Measurements from ENCODE around the gene G6PD. TPM values are rescaled to one million over a fixed set of nuclear protein-coding genes. Genes with fewer than 3 reads are reported as not detected.
"Not testable (repeated sequence)": the region's sequence is repeated elsewhere in the genome, so short reads cannot be mapped to it uniquely, and the experiment has no call there.

Gene G6PD
- 100 to 1,000 TPM; 108 to 116 TPM for total RNA-seq
- 10.7 TPM for polyA plus RNA-seq

DNA sequence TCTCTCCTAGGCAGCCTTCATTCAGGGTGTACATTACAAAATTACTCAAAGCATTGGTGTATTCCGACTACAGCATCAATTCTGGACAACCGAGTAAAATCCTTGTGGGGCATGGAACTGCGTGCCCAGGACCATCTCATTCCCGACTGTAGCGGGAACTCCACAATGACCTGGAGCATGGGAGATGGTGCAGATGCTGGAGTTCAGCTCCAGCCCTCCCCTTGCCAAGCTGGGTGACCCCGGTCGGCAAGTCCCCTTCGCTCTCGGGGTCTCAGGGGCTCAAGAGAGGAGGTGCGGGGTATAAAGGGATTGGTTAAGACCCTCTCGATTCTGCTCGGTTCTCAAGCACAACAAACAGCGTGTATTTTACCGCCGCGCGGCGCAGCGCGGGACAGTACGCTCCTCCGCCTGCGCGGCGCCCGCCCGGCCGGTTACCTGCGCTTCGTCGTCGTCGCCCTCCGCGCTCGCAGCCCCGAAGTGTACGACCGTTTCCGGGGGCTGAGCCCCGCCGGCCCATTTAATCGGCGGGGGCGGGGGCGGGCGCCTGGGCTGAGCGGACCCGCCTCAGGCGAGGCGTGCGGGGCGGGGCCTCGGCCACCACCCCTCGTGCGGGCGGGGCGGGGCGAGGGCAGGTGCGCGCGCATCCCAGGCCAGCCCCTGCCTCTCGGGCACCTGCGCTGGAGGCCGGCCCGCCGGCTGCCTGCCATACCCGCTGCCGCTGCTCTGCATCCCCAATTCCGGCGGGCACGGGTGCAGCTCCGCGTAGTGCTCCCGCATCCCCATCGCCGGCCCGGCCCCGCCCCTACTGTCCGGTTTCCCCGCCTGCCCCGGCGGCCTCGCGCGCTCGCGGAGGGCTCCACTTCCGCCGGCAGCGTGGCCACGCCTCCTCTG is at the start of gene G6PD:
G6PD (minus strand) TSS at position 493 of the 891 bp plus-strand sequence. CDS start 691 bp downstream, outside the sequence.
- CTCF ChIA-PET: interaction anchor here (1.1 to 1.4 kb wide), 2 partner anchors 202 to 576 kb away, joined by 3 read pairs; partner anchors contain the start of gene HCFC1
- H3K9me3 ChIP-seq (ENCODE audit: low read length): no peaks in the 10 kb centered on the region
- H3K9me3 Mint-ChIP-seq: no peaks in the 10 kb centered on the region

DNA sequence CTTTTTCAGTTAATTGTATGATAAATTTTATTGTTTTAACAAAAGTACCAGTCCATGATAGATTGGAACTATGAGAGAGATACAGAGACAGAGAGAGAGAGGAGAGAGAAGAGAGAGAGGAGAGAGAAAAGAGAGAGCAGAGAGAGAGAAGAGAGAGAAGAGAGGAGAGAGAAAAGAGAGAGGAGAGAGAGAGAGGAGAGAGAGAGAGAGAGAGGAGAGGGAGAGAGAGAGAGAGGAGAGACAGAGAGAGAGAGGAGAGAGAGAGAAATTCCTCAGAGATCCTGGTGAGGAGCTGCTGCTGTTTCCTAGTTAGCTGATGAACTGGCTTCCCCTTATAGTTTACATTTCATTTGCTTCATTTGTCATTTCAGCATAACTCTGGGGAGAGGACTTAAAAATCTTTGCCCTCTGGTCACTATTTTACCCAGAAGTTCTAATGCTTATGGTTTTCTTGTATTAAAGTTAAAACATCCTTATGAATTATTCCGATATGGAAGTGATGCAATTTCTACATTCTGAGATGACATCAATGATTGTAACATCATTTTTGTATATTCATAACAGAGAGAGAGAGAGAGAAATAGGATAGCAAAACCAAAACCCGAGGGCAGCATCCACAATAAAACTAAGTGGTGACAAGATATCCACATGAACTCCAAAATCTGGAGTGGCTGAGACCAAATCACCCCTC is 49.1 kb upstream of the G6PD start:
- Mint-ChIP-seq H3K36me3 (no peaks in the 10 kb centered on the region), H3K4me1 (peaks cover 8 to 13% (median 10%) of the 10 kb centered on the region in 3 donors)

More for the DNA sequence above, at the start of gene G6PD:
- no peaks in the 10 kb centered on the region for H3K36me3 ChIP-seq (ENCODE audit: insufficient read depth, low read length)
- Mint-ChIP-seq H3K4me1 (peaks cover 39 to 59% (median 54%) of the 10 kb centered on the region in 3 donors), H3K36me3 (peaks cover 0 to 31% (median 3%) of the 10 kb centered on the region in 3 donors), H3K27ac (peak within 1 kb of the TSS; percentile 91 to 97 (median 94)), H3K4me3 (peak within 1 kb of the TSS; percentile 85 to 95 (median 87)), H3K27me3 (peaks cover 0 to under 1% of the 10 kb centered on the region in 2 donors)
- H3K4me1 ChIP-seq (ENCODE audit: insufficient read depth, low read length): peaks cover 59% of the 10 kb centered on the region
- H3K4me3 ChIP-seq (ENCODE audit: low read length): peak within 1 kb of the TSS; percentile 93
- H3K27ac ChIP-seq (ENCODE audit: low read depth, low read length): peak within 1 kb of the TSS; percentile 88
- no peaks in the 10 kb centered on the region for H3K27me3 ChIP-seq (ENCODE audit: insufficient read depth, low read length, poor library complexity, severe bottlenecking)
- peak in 4 of 5 donors; percentile 76 to 87 (median 82) for DNase-seq
- POLR2A ChIA-PET: interaction anchor here (0.6 kb wide), 1 partner anchor 196 kb away, joined by 4 read pairs; no protein-coding TSS in a partner anchor

DNA sequence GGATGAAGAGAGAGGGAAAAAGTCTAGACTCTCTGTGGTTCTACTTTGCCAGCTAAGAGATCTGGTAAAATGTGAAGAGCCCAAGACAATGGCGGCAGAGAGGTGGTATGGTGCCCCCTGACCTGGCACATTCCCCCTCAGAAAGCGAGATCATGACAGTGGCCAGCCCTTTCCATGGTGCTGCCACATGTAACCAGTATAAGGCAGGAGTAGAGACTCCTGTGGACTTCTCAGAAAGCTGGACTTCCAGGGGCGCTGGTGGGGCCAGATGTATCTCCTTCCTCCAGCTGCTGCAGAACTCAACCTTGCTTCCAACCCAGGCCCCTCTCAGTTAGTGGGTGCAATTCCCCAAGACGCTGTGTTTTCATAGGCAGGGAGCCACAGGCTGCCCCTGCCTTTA is 47.8 kb upstream of the G6PD start:
- no peak overlapping the region for H3K4me3 ChIP-seq (ENCODE audit: low read length)
- H3K4me1 Mint-ChIP-seq: peaks cover 8 to 10% (median 9%) of the 10 kb centered on the region in 3 donors
- H3K27me3 Mint-ChIP-seq: peaks cover 0 to 9% of the 10 kb centered on the region in 2 donors
- H3K9me3 ChIP-seq (ENCODE audit: low read length): no peaks in the 10 kb centered on the region
- H3K4me1 ChIP-seq (ENCODE audit: insufficient read depth, low read length): no peaks in the 10 kb centered on the region
- H3K27ac Mint-ChIP-seq: peak overlapping the region in 1 of 8 donors; percentile 75
- peaks cover 0 to 10% (median 3%) of the 10 kb centered on the region in 5 donors for H3K9me3 Mint-ChIP-seq
- no peaks in the 10 kb centered on the region for H3K36me3 Mint-ChIP-seq
- ChIA-PET CTCF (no interaction called here), POLR2A (no interaction called here)
- no peak overlapping the region for H3K27ac ChIP-seq (ENCODE audit: low read depth, low read length)
- no peaks in the 10 kb centered on the region for H3K36me3 ChIP-seq (ENCODE audit: insufficient read depth, low read length)
- H3K4me3 Mint-ChIP-seq: no peak overlapping the region
- no peak for DNase-seq
- H3K27me3 ChIP-seq (ENCODE audit: insufficient read depth, low read length, poor library complexity, severe bottlenecking): no peaks in the 10 kb centered on the region

More for the DNA sequence above, 49.1 kb upstream of the G6PD start:
- Mint-ChIP-seq H3K9me3 (peaks cover 0 to 10% (median 3%) of the 10 kb centered on the region in 5 donors), H3K27ac (no peak overlapping the region), H3K4me3 (no peak overlapping the region), H3K27me3 (peaks cover 0 to 9% of the 10 kb centered on the region in 2 donors)
- Histone ChIP-seq H3K4me3 (ENCODE audit: low read length) (no peak overlapping the region), H3K27ac (ENCODE audit: low read depth, low read length) (no peak overlapping the region), H3K36me3 (ENCODE audit: insufficient read depth, low read length) (no peaks in the 10 kb centered on the region), H3K4me1 (ENCODE audit: insufficient read depth, low read length) (no peaks in the 10 kb centered on the region), H3K9me3 (ENCODE audit: low read length) (no peaks in the 10 kb centered on the region), H3K27me3 (ENCODE audit: insufficient read depth, low read length, poor library complexity, severe bottlenecking) (no peaks in the 10 kb centered on the region)
- DNase-seq: no peak
- ChIA-PET CTCF (no interaction called here), POLR2A (no interaction called here)

DNA sequence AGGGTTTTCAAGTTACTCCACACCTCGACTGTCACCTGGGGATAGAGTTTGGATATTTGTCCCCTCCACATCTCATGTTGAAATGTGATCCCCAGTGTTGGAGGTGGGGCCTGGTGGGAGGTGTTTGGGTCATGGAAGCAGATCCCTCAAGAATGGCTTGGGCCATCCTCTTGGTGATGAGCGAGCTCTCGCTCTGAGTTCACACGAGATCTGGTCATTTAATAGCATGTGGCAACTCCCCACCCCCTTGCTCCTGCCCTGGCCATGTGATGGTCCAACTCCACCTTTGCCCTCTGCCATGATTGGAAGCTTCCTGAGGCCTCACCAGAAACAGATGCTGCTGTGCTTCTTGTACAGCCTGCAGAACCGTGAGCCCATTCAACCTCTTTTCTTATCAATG is 46.6 kb upstream of the G6PD start:
- H3K4me3 Mint-ChIP-seq: no peak overlapping the region
- no peaks in the 10 kb centered on the region for H3K36me3 Mint-ChIP-seq
- H3K4me1 Mint-ChIP-seq: peaks cover 8 to 10% (median 9%) of the 10 kb centered on the region in 3 donors
- Histone ChIP-seq H3K4me3 (ENCODE audit: low read length) (no peak overlapping the region), H3K27ac (ENCODE audit: low read depth, low read length) (no peak overlapping the region), H3K9me3 (ENCODE audit: low read length) (no peaks in the 10 kb centered on the region), H3K4me1 (ENCODE audit: insufficient read depth, low read length) (no peaks in the 10 kb centered on the region), H3K27me3 (ENCODE audit: insufficient read depth, low read length, poor library complexity, severe bottlenecking) (no peaks in the 10 kb centered on the region), H3K36me3 (ENCODE audit: insufficient read depth, low read length) (no peaks in the 10 kb centered on the region)
- DNase-seq: no peak
- H3K27ac Mint-ChIP-seq: no peak overlapping the region
- POLR2A ChIA-PET: no interaction called here
- H3K27me3 Mint-ChIP-seq: peaks cover 0 to 9% of the 10 kb centered on the region in 2 donors
- CTCF ChIA-PET: no interaction called here
- H3K9me3 Mint-ChIP-seq: peaks cover 0 to 10% (median 3%) of the 10 kb centered on the region in 5 donors

DNA sequence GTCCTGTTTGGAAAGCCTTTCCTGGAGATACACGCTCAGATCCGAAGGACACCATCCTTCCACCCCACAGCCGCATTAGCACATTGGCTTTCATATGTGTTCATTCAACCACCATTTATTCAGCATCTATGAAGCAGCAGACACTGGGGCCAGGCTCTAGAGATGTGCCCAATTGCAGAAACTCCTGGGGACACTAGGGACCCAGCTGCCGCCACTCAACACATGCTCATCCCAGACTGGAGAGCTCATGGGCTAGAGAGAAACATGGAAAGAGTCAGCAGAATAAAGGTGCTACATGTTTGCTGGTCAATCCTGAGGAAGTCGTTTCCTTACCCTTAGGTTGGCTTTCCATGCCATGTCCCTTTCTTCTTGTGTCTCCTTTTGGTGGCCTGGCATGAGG is 45.9 kb upstream of the G6PD start:
- Histone ChIP-seq H3K9me3 (ENCODE audit: low read length) (no peaks in the 10 kb centered on the region), H3K27ac (ENCODE audit: low read depth, low read length) (no peak overlapping the region), H3K4me1 (ENCODE audit: insufficient read depth, low read length) (no peaks in the 10 kb centered on the region), H3K4me3 (ENCODE audit: low read length) (no peak overlapping the region), H3K36me3 (ENCODE audit: insufficient read depth, low read length) (no peaks in the 10 kb centered on the region), H3K27me3 (ENCODE audit: insufficient read depth, low read length, poor library complexity, severe bottlenecking) (no peaks in the 10 kb centered on the region)
- H3K27me3 Mint-ChIP-seq: peaks cover 0 to 9% of the 10 kb centered on the region in 2 donors
- DNase-seq: no peak
- ChIA-PET CTCF (no interaction called here), POLR2A (no interaction called here)
- peaks cover 8 to 10% (median 9%) of the 10 kb centered on the region in 3 donors for H3K4me1 Mint-ChIP-seq
- H3K27ac Mint-ChIP-seq: peak overlapping the region in 1 of 8 donors; percentile 64
- H3K4me3 Mint-ChIP-seq: no peak overlapping the region
- no peaks in the 10 kb centered on the region for H3K36me3 Mint-ChIP-seq
- peaks cover 0 to 10% (median 3%) of the 10 kb centered on the region in 5 donors for H3K9me3 Mint-ChIP-seq

DNA sequence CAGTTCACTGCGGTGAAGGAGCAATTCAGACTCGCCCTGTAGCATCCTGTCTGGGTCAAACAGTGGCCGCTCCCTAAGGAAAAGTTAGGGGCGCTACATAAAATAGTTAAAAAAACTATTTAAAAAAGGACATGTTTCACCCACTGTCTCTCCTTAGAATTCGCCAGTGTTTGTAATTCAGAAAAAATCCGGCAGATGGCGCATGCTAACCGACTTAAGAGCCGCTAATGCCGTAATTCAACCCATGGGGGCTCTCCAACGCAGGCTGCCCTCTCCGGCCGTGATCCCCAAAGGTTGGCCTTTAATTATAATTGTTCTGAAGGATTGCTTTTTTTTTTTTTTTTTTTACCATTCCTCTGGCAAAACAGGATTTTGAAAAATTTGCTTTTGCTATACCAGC is 43.8 kb upstream of the G6PD start:
- CTCF ChIA-PET; H3K4me1 Mint-ChIP-seq; H3K27ac Mint-ChIP-seq; H3K4me3 ChIP-seq (ENCODE audit: low read length); H3K36me3 Mint-ChIP-seq; H3K27me3 ChIP-seq (ENCODE audit: insufficient read depth, low read length, poor library complexity, severe bottlenecking); POLR2A ChIA-PET; H3K27ac ChIP-seq (ENCODE audit: low read depth, low read length); H3K9me3 Mint-ChIP-seq; H3K36me3 ChIP-seq (ENCODE audit: insufficient read depth, low read length); H3K4me3 Mint-ChIP-seq; H3K27me3 Mint-ChIP-seq; DNase-seq; H3K4me1 ChIP-seq (ENCODE audit: insufficient read depth, low read length); H3K9me3 ChIP-seq (ENCODE audit: low read length): not testable (repeated sequence)

GRCh38 chrX:154584585-154585183 is 38.0 kb upstream of the G6PD start, which contains the start of gene CTAG1A:
Gene CTAG1A (plus strand): TSS chrX:154585133. CDS start chrX:154585207, 74 bp downstream.
- H3K9me3 Mint-ChIP-seq; H3K4me1 ChIP-seq (ENCODE audit: insufficient read depth, low read length); H3K9me3 ChIP-seq (ENCODE audit: low read length); H3K27me3 ChIP-seq (ENCODE audit: insufficient read depth, low read length, poor library complexity, severe bottlenecking); H3K4me1 Mint-ChIP-seq; CTCF ChIA-PET; H3K27ac Mint-ChIP-seq; H3K4me3 Mint-ChIP-seq; H3K27ac ChIP-seq (ENCODE audit: low read depth, low read length); DNase-seq; POLR2A ChIA-PET; H3K27me3 Mint-ChIP-seq; H3K4me3 ChIP-seq (ENCODE audit: low read length); H3K36me3 Mint-ChIP-seq; H3K36me3 ChIP-seq (ENCODE audit: insufficient read depth, low read length): not testable (repeated sequence)

GRCh38 chrX:154582994-154583393 is 36.3 kb upstream of the G6PD start:
- CTCF ChIA-PET; H3K9me3 ChIP-seq (ENCODE audit: low read length); H3K4me3 Mint-ChIP-seq; H3K36me3 Mint-ChIP-seq; H3K4me1 Mint-ChIP-seq; H3K4me1 ChIP-seq (ENCODE audit: insufficient read depth, low read length); H3K27me3 Mint-ChIP-seq; H3K27me3 ChIP-seq (ENCODE audit: insufficient read depth, low read length, poor library complexity, severe bottlenecking); H3K9me3 Mint-ChIP-seq; H3K27ac ChIP-seq (ENCODE audit: low read depth, low read length); DNase-seq; H3K4me3 ChIP-seq (ENCODE audit: low read length); POLR2A ChIA-PET; H3K36me3 ChIP-seq (ENCODE audit: insufficient read depth, low read length); H3K27ac Mint-ChIP-seq: not testable (repeated sequence)

All from CD8-positive, alpha-beta memory T cell (primary cell).